GM12873 (cell line): ENCODE measurements around the gene PDPR.

Experiments used
- CTCF ChIP-seq: IDR thresholded peaks from 2 replicates; pipeline ENCODE4 v1.5.1; 2012; ENCODE audit warnings: low read depth, mild to moderate bottlenecking, moderate library complexity, low read length, control low read depth; ENCODE audit not compliant: insufficient read depth; ENCODE audit errors: missing control alignments

Gene PDPR

GRCh38 chr16:70157477-70158260, 43.5 kb downstream of the PDPR start:
- no peak for TF ChIP-seq CTCF

GRCh38 chr16:70158261-70158939, 44.3 kb downstream of the PDPR start:
- TF ChIP-seq CTCF: no peak

- no peak for TF ChIP-seq CTCF
Observed at GRCh38 chr16:70159355-70160348, 45.5 kb downstream of the PDPR start.

GRCh38 chr16:70160388-70160787, 46.3 kb downstream of the PDPR start:
- TF ChIP-seq CTCF: no peak

GRCh38 chr16:70160821-70161220, 46.7 kb downstream of the PDPR start:
- no peak for TF ChIP-seq CTCF

- TF ChIP-seq CTCF: no peak
Observed at GRCh38 chr16:70161350-70161749, 47.2 kb downstream of the PDPR start.
